ENCODE results near the gene STAU1. TPM values are rescaled to one million over a fixed set of nuclear protein-coding genes. Genes with fewer than 3 reads are reported as not detected.
"Not testable (repeated sequence)": the region's sequence is repeated elsewhere in the genome, so short reads cannot be mapped to it uniquely, and the experiment has no call there.

STAU1 gene
- total RNA-seq, 2 donors from 2014 or later: 80.5 to 83.3 TPM

DNA sequence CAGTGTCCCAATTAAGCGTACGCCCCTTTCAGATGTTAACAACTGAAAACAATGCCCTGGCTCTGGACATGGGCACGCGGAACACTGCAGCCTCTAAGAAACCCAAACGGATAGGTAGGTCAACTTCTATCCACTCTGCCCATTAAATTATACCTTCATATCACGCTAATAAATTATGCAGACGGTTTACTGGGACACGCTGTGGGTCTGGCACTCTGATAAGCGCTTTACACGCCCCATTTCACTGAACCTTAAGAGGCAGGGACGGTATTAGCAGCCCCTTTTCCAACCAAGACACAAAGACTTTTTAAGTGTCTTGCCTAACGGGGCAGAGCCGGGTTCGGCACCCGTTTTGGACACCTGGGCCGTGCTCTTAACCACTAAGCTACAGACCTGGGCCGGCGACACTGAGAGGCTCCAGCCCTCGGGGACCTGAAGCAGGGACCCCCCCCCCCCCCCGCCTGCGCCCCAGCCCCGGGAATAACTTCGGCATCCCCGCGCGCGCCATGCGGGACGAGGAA is 744 bp downstream of the STAU1 start:
- peak; percentile 12 to 29 for DNase-seq
- H3K4me3 Mint-ChIP-seq: peak overlapping the region; percentile 88 to 91
- peak overlapping the region; percentile 64 for H3K27ac Mint-ChIP-seq
- no peaks in the 10 kb centered on the region for H3K27me3 Mint-ChIP-seq (ENCODE audit: low read depth)
- ATAC-seq (replicated peaks in 1 of 2): peak; percentile 3 to 6
- peaks cover 2 to 3% of the 10 kb centered on the region in 2 donors for H3K36me3 Mint-ChIP-seq (ENCODE audit: insufficient read depth in 2 of 2)
- H3K4me1 Mint-ChIP-seq (ENCODE audit: low read depth): peaks cover 52% of the 10 kb centered on the region
- H3K9me3 Mint-ChIP-seq: no peaks in the 10 kb centered on the region

- peak; percentile 62 to 69 for DNase-seq
- peaks cover 57% of the 10 kb centered on the region for H3K4me1 Mint-ChIP-seq (ENCODE audit: low read depth)
- H3K27me3 Mint-ChIP-seq (ENCODE audit: low read depth): no peaks in the 10 kb centered on the region
- peaks cover 2 to 3% of the 10 kb centered on the region in 2 donors for H3K36me3 Mint-ChIP-seq (ENCODE audit: insufficient read depth in 2 of 2)
- H3K27ac Mint-ChIP-seq: peak overlapping the region; percentile 64
- peak overlapping the region; percentile 88 to 91 for H3K4me3 Mint-ChIP-seq
- no peaks in the 10 kb centered on the region for H3K9me3 Mint-ChIP-seq
- peak; percentile 23 to 29 for ATAC-seq (replicated peaks in 1 of 2)
Observed at GRCh38 chr20:49186535-49187329, 1.4 kb downstream of the STAU1 start.

GRCh38 chr20:49185071-49185761 is 2.9 kb downstream of the STAU1 start:
- Mint-ChIP-seq H3K4me3 (peak overlapping the region; percentile 71 to 88), H3K4me1 (ENCODE audit: low read depth) (peaks cover 70% of the 10 kb centered on the region), H3K9me3 (no peaks in the 10 kb centered on the region), H3K27me3 (ENCODE audit: low read depth) (no peaks in the 10 kb centered on the region), H3K36me3 (ENCODE audit: insufficient read depth in 2 of 2) (peaks cover 2 to 3% of the 10 kb centered on the region in 2 donors), H3K27ac (peak overlapping the region; percentile 88)
- no peak for ATAC-seq (replicated peaks in 1 of 2)
- no peak for DNase-seq

GRCh38 chr20:49184691-49185070 is 3.5 kb downstream of the STAU1 start:
- ATAC-seq (replicated peaks in 1 of 2) (no peak), DNase-seq (no peak)
- H3K4me3 Mint-ChIP-seq: peak overlapping the region; percentile 71 to 88
- H3K27ac Mint-ChIP-seq: peak overlapping the region; percentile 88
- peaks cover 2 to 3% of the 10 kb centered on the region in 2 donors for H3K36me3 Mint-ChIP-seq (ENCODE audit: insufficient read depth in 2 of 2)
- H3K27me3 Mint-ChIP-seq (ENCODE audit: low read depth): no peaks in the 10 kb centered on the region
- no peaks in the 10 kb centered on the region for H3K9me3 Mint-ChIP-seq
- H3K4me1 Mint-ChIP-seq (ENCODE audit: low read depth): peaks cover 76% of the 10 kb centered on the region

DNA sequence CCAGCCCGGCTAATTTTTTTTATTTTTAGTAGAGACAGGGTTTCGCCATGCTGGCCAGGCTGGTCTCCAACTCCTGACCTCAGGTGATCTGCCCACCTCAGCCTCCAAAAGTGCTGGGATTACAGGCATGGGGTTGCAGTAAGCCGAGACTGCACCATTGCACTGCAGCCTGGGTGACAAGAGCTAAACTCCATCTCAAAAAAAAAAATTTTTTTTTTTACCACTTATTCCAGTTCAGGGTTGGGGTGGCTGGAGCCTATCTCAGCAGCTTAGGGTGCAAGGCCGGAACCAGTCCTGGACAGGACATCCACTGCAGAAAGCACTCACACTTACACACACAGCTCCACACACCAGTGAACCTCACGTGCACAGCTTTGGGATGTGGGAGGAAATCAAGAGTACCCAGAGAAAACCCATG is 4.0 kb downstream of the STAU1 start:
- not testable (repeated sequence) for H3K27me3 Mint-ChIP-seq (ENCODE audit: low read depth); H3K9me3 Mint-ChIP-seq; DNase-seq; H3K36me3 Mint-ChIP-seq (ENCODE audit: insufficient read depth in 2 of 2); ATAC-seq (replicated peaks in 1 of 2)
- Mint-ChIP-seq H3K4me3 (peak overlapping the region; percentile 50 to 71), H3K4me1 (ENCODE audit: low read depth) (peaks cover 82% of the 10 kb centered on the region), H3K27ac (peak overlapping the region; percentile 30)

DNA sequence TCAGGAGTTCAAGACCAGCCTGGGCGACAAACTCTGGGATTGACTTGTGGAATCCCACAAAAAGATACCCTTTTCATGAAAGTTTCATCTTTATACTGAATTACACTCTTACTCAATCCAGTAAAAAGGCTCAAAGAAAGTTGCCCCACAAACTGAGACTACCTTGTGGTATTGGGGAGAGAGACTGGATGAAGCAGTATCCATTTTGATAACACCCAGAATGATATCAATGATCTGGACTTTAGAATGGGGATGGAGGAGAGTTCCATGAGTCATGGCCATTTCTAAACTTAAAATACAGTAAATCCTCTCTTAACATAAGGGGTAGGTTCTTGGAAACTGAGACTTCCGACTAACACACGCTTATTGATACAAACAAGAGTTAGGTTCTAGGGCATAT is 4.7 kb downstream of the STAU1 start:
- Mint-ChIP-seq H3K9me3 (no peaks in the 10 kb centered on the region), H3K36me3 (ENCODE audit: insufficient read depth in 2 of 2) (peaks cover 2 to 3% of the 10 kb centered on the region in 2 donors), H3K27me3 (ENCODE audit: low read depth) (no peaks in the 10 kb centered on the region), H3K27ac (no peak overlapping the region), H3K4me1 (ENCODE audit: low read depth) (peaks cover 81% of the 10 kb centered on the region), H3K4me3 (peak overlapping the region; percentile 37 to 50)
- ATAC-seq (replicated peaks in 1 of 2) (no peak), DNase-seq (no peak)

GRCh38 chr20:49181265-49181877 is 6.8 kb downstream of the STAU1 start:
- no peak for DNase-seq
- Mint-ChIP-seq H3K36me3 (ENCODE audit: insufficient read depth in 2 of 2) (peaks cover 0 to 8% of the 10 kb centered on the region in 2 donors), H3K4me1 (ENCODE audit: low read depth) (peaks cover 74% of the 10 kb centered on the region), H3K27ac (peak overlapping the region; percentile 68), H3K9me3 (no peaks in the 10 kb centered on the region), H3K27me3 (ENCODE audit: low read depth) (no peaks in the 10 kb centered on the region), H3K4me3 (peak overlapping the region in 1 of 2 donors; percentile 40)
- no peak for ATAC-seq (replicated peaks in 1 of 2)

DNA sequence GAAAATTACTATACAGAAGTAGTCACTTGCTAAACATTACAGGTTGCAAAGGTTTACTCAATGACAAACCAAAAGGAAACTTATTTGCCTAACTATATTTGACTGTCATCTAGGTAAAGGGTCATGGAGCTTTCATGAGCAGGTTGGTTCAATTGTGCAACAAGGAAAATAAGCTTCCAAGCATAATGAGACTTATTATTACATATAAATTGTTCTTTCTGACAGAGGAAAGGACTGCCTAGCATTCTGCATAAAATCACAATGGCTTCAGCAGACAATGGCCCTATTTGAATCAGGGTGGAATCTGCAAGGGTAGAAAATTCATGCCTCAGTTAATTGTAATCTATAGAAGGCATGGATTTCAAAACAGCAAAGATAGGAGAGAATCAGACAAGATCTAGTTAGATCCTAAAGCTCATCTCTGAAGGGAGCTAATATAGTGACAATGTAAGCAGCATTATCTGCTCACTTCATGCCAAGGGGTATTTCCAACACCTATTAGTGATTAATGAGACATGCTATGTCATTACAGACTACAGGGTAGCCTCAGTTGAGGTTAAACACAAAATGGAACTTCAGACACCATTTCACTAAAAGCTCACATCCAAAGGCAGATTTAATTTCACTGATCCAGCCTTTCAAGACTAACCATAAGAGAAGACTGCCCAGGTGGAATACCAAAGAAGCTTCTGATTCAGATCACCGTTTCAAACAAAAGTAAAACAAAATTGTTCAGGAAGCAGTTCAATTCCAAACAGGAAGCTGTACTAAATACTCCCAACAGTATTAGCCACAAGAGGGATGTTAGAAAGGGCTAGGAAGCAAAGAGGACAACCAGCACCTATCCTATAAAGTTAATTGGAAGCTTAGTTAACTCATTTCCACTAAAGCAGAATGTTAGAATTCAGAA is 8.5 kb downstream of the STAU1 start:
- ATAC-seq (replicated peaks in 1 of 2) (no peak), DNase-seq (no peak)
- Mint-ChIP-seq H3K36me3 (ENCODE audit: insufficient read depth in 2 of 2) (peaks cover 0 to 9% of the 10 kb centered on the region in 2 donors), H3K27me3 (ENCODE audit: low read depth) (no peaks in the 10 kb centered on the region), H3K27ac (peak overlapping the region; percentile 80), H3K9me3 (no peaks in the 10 kb centered on the region), H3K4me1 (ENCODE audit: low read depth) (peaks cover 57% of the 10 kb centered on the region), H3K4me3 (no peak overlapping the region)

GRCh38 chr20:49174183-49174582 is 14.0 kb downstream of the STAU1 start:
- H3K4me3 Mint-ChIP-seq: no peak overlapping the region
- DNase-seq: no peak
- no peaks in the 10 kb centered on the region for H3K27me3 Mint-ChIP-seq (ENCODE audit: low read depth)
- H3K27ac Mint-ChIP-seq: no peak overlapping the region
- peaks cover 3 to 16% of the 10 kb centered on the region in 2 donors for H3K36me3 Mint-ChIP-seq (ENCODE audit: insufficient read depth in 2 of 2)
- no peak for ATAC-seq (replicated peaks in 1 of 2)
- no peaks in the 10 kb centered on the region for H3K9me3 Mint-ChIP-seq
- H3K4me1 Mint-ChIP-seq (ENCODE audit: low read depth): peaks cover 42% of the 10 kb centered on the region

DNA sequence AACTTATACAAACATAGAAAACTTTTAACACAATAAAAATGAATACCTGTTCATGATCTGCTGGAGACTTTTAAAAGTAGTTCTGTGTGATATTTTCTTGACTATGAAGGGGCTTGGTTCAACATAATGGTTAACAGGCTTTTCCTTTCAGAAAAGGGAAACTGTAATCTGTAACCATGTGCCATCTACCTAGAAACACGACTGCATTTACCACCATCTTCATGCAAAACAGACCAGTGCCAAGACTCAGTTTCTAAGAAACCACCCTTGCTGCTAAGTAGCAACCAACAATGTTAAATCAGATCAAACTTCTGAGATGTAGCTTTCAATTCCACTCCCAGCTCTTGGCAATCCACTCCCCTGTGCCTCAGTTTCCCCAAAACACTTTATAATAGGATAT is 15.7 kb downstream of the STAU1 start:
- Mint-ChIP-seq H3K36me3 (ENCODE audit: insufficient read depth in 2 of 2) (peaks cover 3 to 10% of the 10 kb centered on the region in 2 donors), H3K27ac (peak overlapping the region; percentile 72), H3K9me3 (no peaks in the 10 kb centered on the region), H3K4me3 (no peak overlapping the region), H3K27me3 (ENCODE audit: low read depth) (no peaks in the 10 kb centered on the region), H3K4me1 (ENCODE audit: low read depth) (peaks cover 54% of the 10 kb centered on the region)
- DNase-seq (no peak), ATAC-seq (replicated peaks in 1 of 2) (no peak)

DNA sequence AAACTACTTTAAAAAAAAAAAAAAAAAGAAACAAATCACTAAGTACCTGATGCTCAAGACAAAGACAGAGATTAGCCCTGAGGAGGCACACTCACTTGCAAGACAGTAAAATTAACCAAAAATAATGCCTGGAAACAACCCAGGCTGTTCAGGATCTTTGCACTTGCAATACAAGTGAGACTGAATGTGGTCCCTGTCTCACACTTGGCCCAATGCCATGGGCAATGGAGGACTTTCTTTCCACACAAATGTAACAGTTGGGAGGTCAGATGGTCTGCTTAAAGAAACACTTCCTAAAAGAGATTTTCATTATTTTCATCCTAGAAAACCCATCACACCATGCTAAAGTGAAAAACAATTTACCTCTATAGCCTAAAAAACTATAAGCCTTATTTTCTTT is 16.2 kb downstream of the STAU1 start:
- Mint-ChIP-seq H3K4me3 (no peak overlapping the region), H3K4me1 (ENCODE audit: low read depth) (peaks cover 60% of the 10 kb centered on the region), H3K27ac (no peak overlapping the region), H3K27me3 (ENCODE audit: low read depth) (no peaks in the 10 kb centered on the region), H3K36me3 (ENCODE audit: insufficient read depth in 2 of 2) (peaks cover 3 to 10% of the 10 kb centered on the region in 2 donors), H3K9me3 (no peaks in the 10 kb centered on the region)
- ATAC-seq (replicated peaks in 1 of 2) (no peak), DNase-seq (no peak)

- H3K4me3 Mint-ChIP-seq: no peak overlapping the region
- no peaks in the 10 kb centered on the region for H3K27me3 Mint-ChIP-seq (ENCODE audit: low read depth)
- peaks cover 71% of the 10 kb centered on the region for H3K4me1 Mint-ChIP-seq (ENCODE audit: low read depth)
- H3K36me3 Mint-ChIP-seq (ENCODE audit: insufficient read depth in 2 of 2): peaks cover 3 to 7% of the 10 kb centered on the region in 2 donors
- no peak for ATAC-seq (replicated peaks in 1 of 2)
- peak overlapping the region; percentile 33 for H3K27ac Mint-ChIP-seq
- H3K9me3 Mint-ChIP-seq: no peaks in the 10 kb centered on the region
- no peak for DNase-seq
Observed at GRCh38 chr20:49170714-49171113, 17.4 kb downstream of the STAU1 start.
